HG03139 (cell line): ENCODE results near the gene UBAC2.

Experiments used
- ATAC-seq: cut with Tn5 transposase; IDR thresholded peaks from one replicate; pipeline ENCODE4 v1.9.1; 2021; ENCODE audit not compliant: unreplicated experiment

The UBAC2 gene

GRCh38 chr13:99353836-99354235 lies 153.2 kb downstream of the UBAC2 start:
- ATAC-seq = no peak

GRCh38 chr13:99354371-99354951 lies 153.8 kb downstream of the UBAC2 start:
- no peak for ATAC-seq

- no peak for ATAC-seq
These were observed 154.8 kb downstream of the UBAC2 start for GRCh38 chr13:99355267-99356011.

- no peak for ATAC-seq
These were observed 155.3 kb downstream of the UBAC2 start for GRCh38 chr13:99356012-99356261.

- peak; percentile 50 for ATAC-seq
These were observed 155.8 kb downstream of the UBAC2 start for GRCh38 chr13:99356262-99357091.

- no peak for ATAC-seq
These were observed 156.5 kb downstream of the UBAC2 start for GRCh38 chr13:99357131-99357596.

GRCh38 chr13:99357941-99358340 lies 157.3 kb downstream of the UBAC2 start:
- ATAC-seq = no peak

- no peak for ATAC-seq
These were observed 158.9 kb downstream of the UBAC2 start for GRCh38 chr13:99359528-99359927.

- no peak for ATAC-seq
These were observed 160.0 kb downstream of the UBAC2 start for GRCh38 chr13:99360696-99361095.

- ATAC-seq = no peak
These were observed 160.5 kb downstream of the UBAC2 start for GRCh38 chr13:99361197-99361596.

GRCh38 chr13:99362362-99362761 lies 161.7 kb downstream of the UBAC2 start:
- ATAC-seq = no peak

GRCh38 chr13:99363391-99363790 lies 162.7 kb downstream of the UBAC2 start:
- no peak for ATAC-seq

- no peak for ATAC-seq
These were observed 163.3 kb downstream of the UBAC2 start for GRCh38 chr13:99363949-99364348.

GRCh38 chr13:99366075-99366987 lies 165.7 kb downstream of the UBAC2 start:
- ATAC-seq = peak; percentile 38

- ATAC-seq = no peak
These were observed 166.5 kb downstream of the UBAC2 start for GRCh38 chr13:99367106-99367616.

- peak; percentile 40 for ATAC-seq
These were observed 167.2 kb downstream of the UBAC2 start for GRCh38 chr13:99367663-99368448.

GRCh38 chr13:99370481-99371275 lies 170.0 kb downstream of the UBAC2 start:
- no peak for ATAC-seq

GRCh38 chr13:99371956-99372355 lies 171.3 kb downstream of the UBAC2 start:
- ATAC-seq = no peak

- no peak for ATAC-seq
These were observed 172.8 kb downstream of the UBAC2 start for GRCh38 chr13:99373436-99373835.
